ENCODE results near the gene TUBE1. TPM values are rescaled to one million over a fixed set of nuclear protein-coding genes. Genes with fewer than 3 reads are reported as not detected.

TUBE1 gene
- total and polyA plus RNA-seq, 10 donors: 8.8 to 35.1 (median 15.1) TPM

- TF ChIP-seq POLR2A (IDR thresholded peaks at IDR 0.05) (no peak), POLR2AphosphoS5 (IDR thresholded peaks at IDR 0.05) (no peak), CTCF (IDR thresholded peaks at IDR 0.05 in 8 of 11, conservative IDR thresholded peaks at IDR 0.05 in 3 of 11) (no peak)
- intact Hi-C loops (cut with DNase I; ENCODE audit: low total_unique reads): no loop called here
- no peak overlapping the region for H3K27ac ChIP-seq
- H3K36me3 ChIP-seq: peaks cover 0 to 18% (median 9%) of the 10 kb centered on the region in 6 donors
- WGBS, 5 donors: 66 to 85% (median 73%) methylated on average over 6 of the region's 6 CpGs
- no peak for DNase-seq
- no peaks in the 10 kb centered on the region for H3K9me3 ChIP-seq
- H3K4me3 ChIP-seq: no peak overlapping the region
- no peaks in the 10 kb centered on the region for H3K27me3 ChIP-seq (replicated peaks in 1 of 7)
- no peaks in the 10 kb centered on the region for H3K4me1 ChIP-seq
These were observed 21.8 kb downstream of the TUBE1 start for GRCh38 chr6:112065426-112065986.

GRCh38 chr6:112062966-112063365 is 24.3 kb downstream of the TUBE1 start:
- intact Hi-C loops (cut with DNase I; ENCODE audit: low total_unique reads): no loop called here
- no peaks in the 10 kb centered on the region for H3K4me1 ChIP-seq
- no peaks in the 10 kb centered on the region for H3K9me3 ChIP-seq
- H3K27ac ChIP-seq: no peak overlapping the region
- no peaks in the 10 kb centered on the region for H3K27me3 ChIP-seq (replicated peaks in 1 of 7)
- no peak for TF ChIP-seq POLR2A (IDR thresholded peaks at IDR 0.05)
- TF ChIP-seq CTCF (IDR thresholded peaks at IDR 0.05 in 8 of 11, conservative IDR thresholded peaks at IDR 0.05 in 3 of 11): no peak
- TF ChIP-seq POLR2AphosphoS5 (IDR thresholded peaks at IDR 0.05): no peak
- DNase-seq: no peak
- no peak overlapping the region for H3K4me3 ChIP-seq
- H3K36me3 ChIP-seq: no peaks in the 10 kb centered on the region
- 86 to 97% (median 88%) methylated on average over 3 of the region's 3 CpGs for WGBS, 5 donors

GRCh38 chr6:112061605-112062004 is 25.7 kb downstream of the TUBE1 start:
- H3K4me1 ChIP-seq: no peaks in the 10 kb centered on the region
- H3K9me3 ChIP-seq: no peaks in the 10 kb centered on the region
- H3K27me3 ChIP-seq (replicated peaks in 1 of 7): no peaks in the 10 kb centered on the region
- WGBS, 5 donors: 87 to 94% (median 91%) methylated on average over 4 of the region's 4 CpGs
- TF ChIP-seq CTCF (IDR thresholded peaks at IDR 0.05 in 8 of 11, conservative IDR thresholded peaks at IDR 0.05 in 3 of 11) (no peak), POLR2AphosphoS5 (IDR thresholded peaks at IDR 0.05) (no peak), POLR2A (IDR thresholded peaks at IDR 0.05) (no peak)
- intact Hi-C loops (cut with DNase I; ENCODE audit: low total_unique reads): no loop called here
- no peaks in the 10 kb centered on the region for H3K36me3 ChIP-seq
- no peak overlapping the region for H3K4me3 ChIP-seq
- no peak overlapping the region for H3K27ac ChIP-seq
- no peak for DNase-seq

- Histone ChIP-seq H3K36me3 (no peaks in the 10 kb centered on the region), H3K4me3 (no peak overlapping the region), H3K9me3 (no peaks in the 10 kb centered on the region), H3K27ac (no peak overlapping the region), H3K4me1 (no peaks in the 10 kb centered on the region), H3K27me3 (replicated peaks in 1 of 7) (no peaks in the 10 kb centered on the region)
- TF ChIP-seq CTCF (IDR thresholded peaks at IDR 0.05 in 8 of 11, conservative IDR thresholded peaks at IDR 0.05 in 3 of 11) (no peak), POLR2AphosphoS5 (IDR thresholded peaks at IDR 0.05) (no peak), POLR2A (IDR thresholded peaks at IDR 0.05) (no peak)
- intact Hi-C loops (cut with DNase I; ENCODE audit: low total_unique reads): no loop called here
- no peak for DNase-seq
- WGBS, 5 donors: 28 to 37% (median 33%) methylated on average over 4 of the region's 4 CpGs
These were observed 28.8 kb downstream of the TUBE1 start for GRCh38 chr6:112058243-112059032.
